ENCODE data around the gene NPC1L1.

The NPC1L1 gene

DNA sequence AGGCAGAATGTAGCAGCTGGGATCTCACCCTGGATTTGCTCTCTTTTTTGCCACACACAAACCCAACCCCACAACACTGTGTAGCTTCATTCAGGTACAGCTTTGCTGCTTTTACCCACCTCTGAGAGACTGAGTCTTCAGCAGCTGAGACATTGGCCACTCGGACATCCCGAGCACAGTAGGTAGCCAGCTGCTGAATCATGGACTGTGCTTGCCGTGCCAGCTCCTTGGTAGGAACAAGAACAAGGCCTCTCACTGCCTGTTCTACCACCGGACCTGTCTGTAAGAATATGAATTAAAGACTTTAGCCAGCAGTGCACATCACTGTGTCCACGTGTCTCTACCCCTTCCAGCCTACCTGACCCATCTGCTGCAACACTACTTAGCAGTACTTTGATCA lies 31.6 kb upstream of the NPC1L1 start:
- Histone ChIP-seq H3K4ac (ENCODE audit: low read depth, low read length) (no peak overlapping the region), H3K79me1 (ENCODE audit: low read length) (peaks cover 18% of the 10 kb centered on the region), H2BK15ac (replicated peaks; ENCODE audit: low read depth) (no peak overlapping the region), H3K27me3 (ENCODE audit: insufficient read depth, low read length, poor library complexity) (no peaks in the 10 kb centered on the region), H2BK5ac (ENCODE audit: low read length) (no peak overlapping the region), H3K79me2 (ENCODE audit: control insufficient read depth, insufficient read depth, low read length) (peaks cover 18% of the 10 kb centered on the region), H3K4me3 (ENCODE audit: low read length) (peak overlapping the region; percentile 89), H3K4me2 (ENCODE audit: low read length) (peak overlapping the region; percentile 88), H3K23ac (ENCODE audit: low read length) (no peak overlapping the region), H3K18ac (ENCODE audit: low read length) (no peak overlapping the region), H3K27ac (ENCODE audit: low read depth, low read length) (no peak overlapping the region), H3K4me1 (ENCODE audit: control insufficient read depth, low read depth, low read length) (peaks cover 3% of the 10 kb centered on the region), H2BK120ac (ENCODE audit: low read depth, low read length) (no peak overlapping the region), H2AK5ac (ENCODE audit: low read length) (no peak overlapping the region), H4K5ac (ENCODE audit: low read length) (no peak overlapping the region), H3K36me3 (ENCODE audit: control insufficient read depth, insufficient read depth, low read length) (peaks cover 30% of the 10 kb centered on the region), H3K9ac (ENCODE audit: low read length) (peak overlapping the region; percentile 96), H3K56ac (ENCODE audit: low read length) (peak overlapping the region; percentile 86), H4K8ac (ENCODE audit: low read depth, low read length) (no peak overlapping the region)
- DNase-seq: no peak
- no CpG with 5 or more reads among the region's 5 CpGs for WGBS (ENCODE audit: extremely low coverage, insufficient coverage, low lambda C conversion rate)

GRCh38 chr7:44569959-44570358 lies 28.8 kb upstream of the NPC1L1 start:
- Histone ChIP-seq H4K8ac (ENCODE audit: low read depth, low read length) (no peak overlapping the region), H3K27ac (ENCODE audit: low read depth, low read length) (no peak overlapping the region), H3K18ac (ENCODE audit: low read length) (no peak overlapping the region), H3K27me3 (ENCODE audit: insufficient read depth, low read length, poor library complexity) (no peaks in the 10 kb centered on the region), H3K9ac (ENCODE audit: low read length) (no peak overlapping the region), H3K56ac (ENCODE audit: low read length) (no peak overlapping the region), H3K79me2 (ENCODE audit: control insufficient read depth, insufficient read depth, low read length) (peaks cover 18% of the 10 kb centered on the region), H3K79me1 (ENCODE audit: low read length) (peaks cover 21% of the 10 kb centered on the region), H3K23ac (ENCODE audit: low read length) (no peak overlapping the region), H2BK15ac (replicated peaks; ENCODE audit: low read depth) (no peak overlapping the region), H2BK120ac (ENCODE audit: low read depth, low read length) (no peak overlapping the region), H3K4me1 (ENCODE audit: control insufficient read depth, low read depth, low read length) (peaks cover 3% of the 10 kb centered on the region), H3K4ac (ENCODE audit: low read depth, low read length) (no peak overlapping the region), H3K4me2 (ENCODE audit: low read length) (no peak overlapping the region), H3K4me3 (ENCODE audit: low read length) (no peak overlapping the region), H2AK5ac (ENCODE audit: low read length) (no peak overlapping the region), H3K36me3 (ENCODE audit: control insufficient read depth, insufficient read depth, low read length) (peaks cover 40% of the 10 kb centered on the region), H2BK5ac (ENCODE audit: low read length) (no peak overlapping the region), H4K5ac (ENCODE audit: low read length) (no peak overlapping the region)
- WGBS (ENCODE audit: extremely low coverage, insufficient coverage, low lambda C conversion rate): no CpG with 5 or more reads among the region's 9 CpGs
- no peak for DNase-seq

GRCh38 chr7:44568771-44569560 lies 27.8 kb upstream of the NPC1L1 start:
- Histone ChIP-seq H3K27me3 (ENCODE audit: insufficient read depth, low read length, poor library complexity) (no peaks in the 10 kb centered on the region), H3K23ac (ENCODE audit: low read length) (no peak overlapping the region), H3K4ac (ENCODE audit: low read depth, low read length) (no peak overlapping the region), H3K79me2 (ENCODE audit: control insufficient read depth, insufficient read depth, low read length) (peaks cover 18% of the 10 kb centered on the region), H3K79me1 (ENCODE audit: low read length) (peaks cover 24% of the 10 kb centered on the region), H3K4me1 (ENCODE audit: control insufficient read depth, low read depth, low read length) (peaks cover 3% of the 10 kb centered on the region), H2BK15ac (replicated peaks; ENCODE audit: low read depth) (no peak overlapping the region), H3K9ac (ENCODE audit: low read length) (no peak overlapping the region), H3K36me3 (ENCODE audit: control insufficient read depth, insufficient read depth, low read length) (peaks cover 47% of the 10 kb centered on the region), H2BK5ac (ENCODE audit: low read length) (no peak overlapping the region), H2BK120ac (ENCODE audit: low read depth, low read length) (no peak overlapping the region), H3K27ac (ENCODE audit: low read depth, low read length) (no peak overlapping the region), H3K18ac (ENCODE audit: low read length) (no peak overlapping the region), H4K5ac (ENCODE audit: low read length) (no peak overlapping the region), H3K56ac (ENCODE audit: low read length) (no peak overlapping the region), H4K8ac (ENCODE audit: low read depth, low read length) (no peak overlapping the region), H2AK5ac (ENCODE audit: low read length) (no peak overlapping the region), H3K4me3 (ENCODE audit: low read length) (no peak overlapping the region), H3K4me2 (ENCODE audit: low read length) (no peak overlapping the region)
- no peak for DNase-seq
- no CpG with 5 or more reads among the region's 17 CpGs for WGBS (ENCODE audit: extremely low coverage, insufficient coverage, low lambda C conversion rate)

GRCh38 chr7:44567884-44568283 lies 26.8 kb upstream of the NPC1L1 start:
- Histone ChIP-seq H3K4me1 (ENCODE audit: control insufficient read depth, low read depth, low read length) (peaks cover 3% of the 10 kb centered on the region), H3K27me3 (ENCODE audit: insufficient read depth, low read length, poor library complexity) (no peaks in the 10 kb centered on the region), H3K27ac (ENCODE audit: low read depth, low read length) (no peak overlapping the region), H2AK5ac (ENCODE audit: low read length) (no peak overlapping the region), H4K5ac (ENCODE audit: low read length) (no peak overlapping the region), H3K4me3 (ENCODE audit: low read length) (no peak overlapping the region), H4K8ac (ENCODE audit: low read depth, low read length) (no peak overlapping the region), H2BK15ac (replicated peaks; ENCODE audit: low read depth) (no peak overlapping the region), H2BK120ac (ENCODE audit: low read depth, low read length) (no peak overlapping the region), H3K9ac (ENCODE audit: low read length) (no peak overlapping the region), H3K4ac (ENCODE audit: low read depth, low read length) (no peak overlapping the region), H2BK5ac (ENCODE audit: low read length) (no peak overlapping the region), H3K79me1 (ENCODE audit: low read length) (peaks cover 20% of the 10 kb centered on the region), H3K18ac (ENCODE audit: low read length) (no peak overlapping the region), H3K36me3 (ENCODE audit: control insufficient read depth, insufficient read depth, low read length) (peaks cover 48% of the 10 kb centered on the region), H3K56ac (ENCODE audit: low read length) (no peak overlapping the region), H3K23ac (ENCODE audit: low read length) (no peak overlapping the region), H3K4me2 (ENCODE audit: low read length) (no peak overlapping the region), H3K79me2 (ENCODE audit: control insufficient read depth, insufficient read depth, low read length) (peaks cover 10% of the 10 kb centered on the region)
- no peak for DNase-seq
- no CpG with 5 or more reads among the region's 6 CpGs for WGBS (ENCODE audit: extremely low coverage, insufficient coverage, low lambda C conversion rate)

DNA sequence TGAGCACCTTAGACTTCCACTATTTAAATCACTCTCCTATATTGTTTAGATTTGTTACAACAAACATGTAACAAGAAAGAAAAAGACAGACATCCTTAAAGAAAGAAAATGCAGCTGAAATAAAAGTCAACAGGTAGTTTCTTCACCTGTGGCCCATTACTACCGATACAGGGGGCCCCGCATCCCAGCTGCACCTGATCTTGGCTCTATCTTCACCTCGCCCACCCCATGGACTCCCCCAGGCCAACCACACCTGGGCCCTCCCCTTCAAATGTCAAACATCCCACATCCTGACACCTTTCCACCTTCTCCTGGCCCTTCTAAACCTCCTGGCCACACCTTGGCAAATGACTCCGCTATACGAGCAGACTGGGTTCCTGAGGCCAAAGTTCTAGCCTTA lies 25.6 kb upstream of the NPC1L1 start:
- Histone ChIP-seq H3K79me1 (ENCODE audit: low read length) (peaks cover 14% of the 10 kb centered on the region), H3K79me2 (ENCODE audit: control insufficient read depth, insufficient read depth, low read length) (peaks cover 2% of the 10 kb centered on the region), H3K56ac (ENCODE audit: low read length) (no peak overlapping the region), H3K9ac (ENCODE audit: low read length) (no peak overlapping the region), H3K23ac (ENCODE audit: low read length) (no peak overlapping the region), H3K4ac (ENCODE audit: low read depth, low read length) (no peak overlapping the region), H3K4me1 (ENCODE audit: control insufficient read depth, low read depth, low read length) (no peaks in the 10 kb centered on the region), H4K8ac (ENCODE audit: low read depth, low read length) (no peak overlapping the region), H2BK15ac (replicated peaks; ENCODE audit: low read depth) (no peak overlapping the region), H3K4me3 (ENCODE audit: low read length) (no peak overlapping the region), H2BK120ac (ENCODE audit: low read depth, low read length) (no peak overlapping the region), H3K27me3 (ENCODE audit: insufficient read depth, low read length, poor library complexity) (no peaks in the 10 kb centered on the region), H4K5ac (ENCODE audit: low read length) (no peak overlapping the region), H3K27ac (ENCODE audit: low read depth, low read length) (no peak overlapping the region), H3K18ac (ENCODE audit: low read length) (no peak overlapping the region), H3K36me3 (ENCODE audit: control insufficient read depth, insufficient read depth, low read length) (peaks cover 40% of the 10 kb centered on the region), H3K4me2 (ENCODE audit: low read length) (no peak overlapping the region), H2AK5ac (ENCODE audit: low read length) (no peak overlapping the region), H2BK5ac (ENCODE audit: low read length) (no peak overlapping the region)
- no CpG with 5 or more reads among the region's 5 CpGs for WGBS (ENCODE audit: extremely low coverage, insufficient coverage, low lambda C conversion rate)
- no peak for DNase-seq

Measured in mesendoderm (in vitro differentiated cells).